Activated CD4-positive, alpha-beta memory T cell treated with anti-CD3 and anti-CD28 coated beads, Interleukin-2, amount 10 ng/mL, durations not matched to agents 7 days and 5 days (primary cell): ENCODE results near the gene MILR1. TPM values are rescaled to one million over a fixed set of nuclear protein-coding genes. Genes with fewer than 3 reads are reported as not detected.

Source experiments
- CTCF ChIA-PET: fragments of 350-600 bp; sonication (Branson Sonifier 250); formaldehyde crosslinking; loops from one replicate; lab custom pipeline; 2021; ENCODE audit warnings: antibody characterized with exemption, inconsistent platforms; lab: Charles Lee
- POLR2A ChIA-PET: fragments of 350-600 bp; sonication (Branson Sonifier 250); formaldehyde crosslinking; loops from one replicate; lab custom pipeline; 2021; ENCODE audit warnings: antibody characterized with exemption; lab: Charles Lee
- DNase-seq: peaks from one replicate; pipeline ENCODE4 v3.0.0-alpha.2; 2020
- H3K27ac Mint-ChIP-seq: one replicate; pipeline ENCODE4 v1.8.0; 2021; ENCODE audit warnings: mild to moderate bottlenecking, mixed read lengths
- H3K27me3 Mint-ChIP-seq: one replicate; pipeline ENCODE4 v1.8.0; 2021; ENCODE audit warnings: mixed read lengths
- H3K36me3 Mint-ChIP-seq: one replicate; pipeline ENCODE4 v1.8.0; 2021; ENCODE audit warnings: low read depth, mixed read lengths
- H3K4me1 Mint-ChIP-seq: one replicate; pipeline ENCODE4 v1.8.0; 2021; ENCODE audit warnings: mixed read lengths
- H3K4me3 Mint-ChIP-seq: one replicate; pipeline ENCODE4 v1.8.0; 2021; ENCODE audit warnings: mild to moderate bottlenecking, mixed read lengths
- H3K9me3 Mint-ChIP-seq: one replicate; pipeline ENCODE4 v1.8.0; 2021; ENCODE audit warnings: mixed read lengths
- total RNA-seq, 2 experiments: library from RNA; stranded (reverse); gene quantifications; one replicate each; pipeline ENCODE4 v1.2.3, GENCODE V29; 2021

MILR1 gene
- total RNA-seq, 2 experiments from 2014 or later, result 0.35 to 0.80 TPM

DNA sequence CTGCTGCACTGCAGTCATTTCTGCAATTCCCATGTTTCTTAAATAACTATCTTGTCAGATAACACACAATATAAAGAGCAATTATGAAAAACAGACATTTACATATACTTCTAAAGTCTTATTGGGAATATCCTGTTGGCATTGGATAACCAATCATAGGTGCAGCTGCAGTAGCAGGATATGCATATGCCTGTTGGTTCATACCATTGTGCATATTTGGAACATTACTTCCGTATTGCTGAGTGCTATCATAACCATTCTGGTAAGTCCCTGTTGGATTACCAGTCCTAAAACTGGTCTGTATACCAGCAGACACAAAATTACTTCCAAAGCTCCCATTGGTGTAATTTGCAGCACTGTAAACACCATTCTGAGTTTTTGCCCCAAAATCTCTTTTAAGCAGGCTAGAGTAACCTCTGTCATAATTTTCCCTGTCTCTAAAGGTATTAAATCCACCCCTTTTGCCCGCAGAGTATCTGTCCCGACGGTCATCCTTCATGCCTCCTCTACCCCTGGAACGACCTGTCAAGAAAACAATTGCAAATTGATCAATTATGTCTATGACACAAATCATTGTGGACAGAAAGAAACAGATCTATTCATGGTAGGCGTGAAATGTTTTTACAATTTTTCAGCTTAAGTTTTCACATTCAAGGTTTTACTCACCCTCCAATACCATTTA is 51.0 kb downstream of the MILR1 start:
- Mint-ChIP-seq H3K27ac (peak overlapping the region; percentile 18), H3K9me3 (no peaks in the 10 kb centered on the region), H3K4me3 (no peak overlapping the region), H3K36me3 (peaks cover 79% of the 10 kb centered on the region), H3K27me3 (no peaks in the 10 kb centered on the region), H3K4me1 (peaks cover 88% of the 10 kb centered on the region)
- ChIA-PET CTCF (interaction anchor here (0.6 to 3.4 kb wide), 4 partner anchors 9 to 457 kb away, joined by 4 to 14 read pairs (median 6); no protein-coding TSS in a partner anchor), POLR2A (interaction anchor here (0.8 to 10.2 kb wide), 9 partner anchors 5 to 486 kb away, joined by 3 to 387 read pairs (median 3); partner anchors contain the start of genes CEP95 and DDX5)
- no peak for DNase-seq

DNA sequence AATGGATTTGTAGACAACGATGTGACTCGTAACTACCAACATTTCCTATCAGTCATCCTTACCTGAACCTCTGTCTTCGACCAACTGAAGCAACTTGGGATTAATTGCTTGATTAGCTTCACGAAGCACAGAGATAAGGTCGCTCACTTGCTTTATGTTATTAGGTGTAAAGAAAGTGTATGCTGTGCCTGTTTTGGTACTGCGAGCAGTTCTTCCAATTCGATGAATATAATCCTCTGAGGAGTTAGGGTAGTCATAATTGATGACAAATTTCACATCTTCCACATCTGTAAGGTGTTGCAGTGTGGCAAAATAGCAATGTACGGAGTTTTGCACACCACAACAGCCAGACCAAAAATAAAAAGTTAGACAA is 51.6 kb downstream of the MILR1 start:
- peaks cover 85% of the 10 kb centered on the region for H3K4me1 Mint-ChIP-seq
- no peak overlapping the region for H3K27ac Mint-ChIP-seq
- no peak for DNase-seq
- ChIA-PET POLR2A (interaction anchor here (0.8 to 1.6 kb wide), 5 partner anchors 22 to 355 kb away, joined by 3 to 5 read pairs (median 3); no protein-coding TSS in a partner anchor), CTCF (interaction anchor here (2.1 to 3.4 kb wide), 2 partner anchors 10 to 149 kb away, joined by 6 to 14 read pairs; no protein-coding TSS in a partner anchor)
- no peaks in the 10 kb centered on the region for H3K27me3 Mint-ChIP-seq
- H3K36me3 Mint-ChIP-seq, result peaks cover 83% of the 10 kb centered on the region
- no peak overlapping the region for H3K4me3 Mint-ChIP-seq
- no peaks in the 10 kb centered on the region for H3K9me3 Mint-ChIP-seq

DNA sequence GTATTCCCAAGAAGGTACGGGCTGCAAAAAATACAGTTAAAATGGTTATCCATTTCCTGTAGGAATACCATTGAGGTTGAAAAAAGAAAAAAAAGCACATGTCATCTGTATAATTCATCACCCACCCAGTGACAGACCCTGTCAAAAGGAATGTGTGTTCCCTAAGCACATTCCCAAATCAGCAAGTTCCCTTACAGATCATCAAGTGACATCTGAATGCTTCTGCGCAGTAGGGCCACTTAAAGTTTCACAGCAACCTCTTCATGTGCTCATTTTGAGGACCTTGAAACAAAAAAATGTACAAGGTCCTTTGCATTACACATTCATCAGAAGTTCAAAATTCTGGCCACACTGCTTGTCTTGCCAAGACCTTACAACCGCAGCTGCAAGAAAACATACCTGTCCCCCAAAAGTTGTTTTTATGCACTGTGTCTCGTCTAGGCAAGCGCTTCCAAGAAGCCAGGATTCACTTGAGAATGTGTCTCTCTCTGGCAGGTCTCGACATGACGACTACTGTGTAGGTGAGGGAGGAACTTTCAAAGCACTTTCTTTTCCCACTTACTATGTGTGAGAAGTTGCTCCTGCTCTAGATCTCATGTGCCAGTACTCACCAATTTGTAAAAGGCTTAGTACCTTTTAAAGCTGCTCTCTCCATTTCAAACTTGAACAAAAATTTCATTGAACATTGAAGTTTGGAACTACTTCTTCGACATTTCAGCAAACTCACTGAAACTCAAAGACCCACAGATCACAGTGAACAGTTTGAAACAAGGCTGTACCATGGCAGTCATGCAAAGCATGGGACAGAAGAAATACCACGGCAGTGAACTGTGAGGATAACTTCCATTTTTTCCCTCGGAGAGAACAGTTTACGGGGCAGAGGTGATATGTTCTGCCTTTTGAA is 52.2 kb downstream of the MILR1 start:
- ChIA-PET POLR2A (interaction anchor here (1.5 to 6.9 kb wide), 5 partner anchors 7 to 355 kb away, joined by 3 to 387 read pairs (median 5); partner anchors contain the start of genes POLG2 and SMURF2), CTCF (interaction anchor here (1.8 to 3.4 kb wide), 3 partner anchors 10 to 148 kb away, joined by 6 to 14 read pairs (median 6); no protein-coding TSS in a partner anchor)
- H3K27ac Mint-ChIP-seq, result no peak overlapping the region
- DNase-seq, result no peak
- H3K9me3 Mint-ChIP-seq, result no peaks in the 10 kb centered on the region
- no peaks in the 10 kb centered on the region for H3K27me3 Mint-ChIP-seq
- no peak overlapping the region for H3K4me3 Mint-ChIP-seq
- peaks cover 89% of the 10 kb centered on the region for H3K36me3 Mint-ChIP-seq
- peaks cover 79% of the 10 kb centered on the region for H3K4me1 Mint-ChIP-seq

DNA sequence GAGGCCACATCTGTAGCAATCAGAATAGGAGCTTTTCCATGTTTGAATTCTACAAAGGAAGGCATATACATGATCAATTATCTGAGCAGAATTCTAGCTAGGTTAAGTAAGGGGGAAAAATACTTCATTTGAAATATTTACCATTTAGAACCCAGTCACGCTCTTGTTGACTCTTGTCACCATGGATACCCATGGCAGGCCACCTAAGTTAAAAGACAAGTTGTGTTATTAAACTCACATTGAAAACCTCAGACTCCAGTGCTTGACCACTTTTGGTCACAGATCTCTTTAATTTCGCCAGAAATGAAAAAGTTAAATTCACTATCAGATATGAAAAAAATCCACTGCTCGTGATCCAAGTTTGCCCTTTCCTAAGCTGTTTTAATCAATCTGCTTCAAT is 53.1 kb downstream of the MILR1 start:
- H3K36me3 Mint-ChIP-seq, result peaks cover 93% of the 10 kb centered on the region
- no peak overlapping the region for H3K27ac Mint-ChIP-seq
- no peaks in the 10 kb centered on the region for H3K9me3 Mint-ChIP-seq
- no peaks in the 10 kb centered on the region for H3K27me3 Mint-ChIP-seq
- CTCF ChIA-PET, result interaction anchor here (1.1 to 2.2 kb wide), 3 partner anchors 11 to 147 kb away, joined by 5 to 8 read pairs (median 6); no protein-coding TSS in a partner anchor
- no peak overlapping the region for H3K4me3 Mint-ChIP-seq
- POLR2A ChIA-PET, result interaction anchor here (0.7 to 6.9 kb wide), 4 partner anchors 8 to 159 kb away, joined by 3 to 387 read pairs (median 7); partner anchors contain the start of genes POLG2 and SMURF2
- peaks cover 75% of the 10 kb centered on the region for H3K4me1 Mint-ChIP-seq
- DNase-seq, result no peak

DNA sequence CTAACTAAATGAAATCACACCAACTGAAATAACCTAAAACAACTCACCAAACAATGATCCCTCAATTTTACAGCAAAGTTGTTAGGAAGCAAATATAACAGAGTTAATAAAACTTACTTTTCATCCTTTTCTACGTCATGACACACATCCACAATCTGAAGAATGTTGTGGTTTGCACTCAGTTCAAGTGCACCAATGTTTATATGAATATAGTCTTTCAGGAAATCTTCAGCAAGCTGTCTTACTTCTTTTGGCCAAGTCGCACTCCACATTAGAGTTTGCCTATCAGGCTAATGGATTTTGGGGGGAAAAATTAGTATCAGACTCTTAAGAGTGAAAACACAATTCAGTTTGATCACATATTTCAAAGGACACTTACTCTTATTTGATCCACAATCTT is 53.9 kb downstream of the MILR1 start:
- Mint-ChIP-seq H3K4me3 (no peak overlapping the region), H3K27me3 (no peaks in the 10 kb centered on the region), H3K9me3 (no peaks in the 10 kb centered on the region), H3K4me1 (peaks cover 71% of the 10 kb centered on the region), H3K27ac (no peak overlapping the region), H3K36me3 (peaks cover 91% of the 10 kb centered on the region)
- no peak for DNase-seq
- ChIA-PET POLR2A (interaction anchor here (1.5 to 6.9 kb wide), 5 partner anchors 8 to 159 kb away, joined by 3 to 387 read pairs (median 9); partner anchors contain the start of genes POLG2 and SMURF2), CTCF (interaction anchor here (1.1 to 5.4 kb wide), 4 partner anchors 11 to 147 kb away, joined by 5 to 52 read pairs (median 7); no protein-coding TSS in a partner anchor)

DNA sequence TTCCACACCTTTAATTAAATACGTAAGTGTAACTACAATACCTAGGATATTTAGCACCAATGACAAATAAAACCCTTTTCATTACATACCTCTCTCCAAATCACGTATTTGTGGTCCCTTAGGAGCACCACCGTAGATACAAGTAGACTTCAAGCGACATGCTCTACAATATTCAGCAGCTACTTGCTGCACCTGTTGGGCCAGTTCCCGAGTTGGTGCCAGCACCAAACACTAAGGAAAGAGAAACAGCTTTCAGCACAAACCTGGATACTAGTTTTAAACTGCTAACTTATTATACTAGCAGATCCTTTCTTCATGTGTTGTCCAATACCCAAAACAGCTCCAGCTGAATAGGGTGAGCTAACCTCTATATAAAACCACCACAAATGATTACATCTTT is 54.4 kb downstream of the MILR1 start:
- ChIA-PET POLR2A (interaction anchor here (0.8 to 6.9 kb wide), 6 partner anchors 9 to 200 kb away, joined by 3 to 387 read pairs (median 6); partner anchors contain the start of gene POLG2), CTCF (interaction anchor here (2.2 to 5.4 kb wide), 2 partner anchors 11 to 84 kb away, joined by 8 to 52 read pairs; no protein-coding TSS in a partner anchor)
- DNase-seq, result no peak
- Mint-ChIP-seq H3K27ac (no peak overlapping the region), H3K36me3 (peaks cover 89% of the 10 kb centered on the region), H3K27me3 (no peaks in the 10 kb centered on the region), H3K4me1 (peaks cover 70% of the 10 kb centered on the region), H3K4me3 (no peak overlapping the region), H3K9me3 (no peaks in the 10 kb centered on the region)

DNA sequence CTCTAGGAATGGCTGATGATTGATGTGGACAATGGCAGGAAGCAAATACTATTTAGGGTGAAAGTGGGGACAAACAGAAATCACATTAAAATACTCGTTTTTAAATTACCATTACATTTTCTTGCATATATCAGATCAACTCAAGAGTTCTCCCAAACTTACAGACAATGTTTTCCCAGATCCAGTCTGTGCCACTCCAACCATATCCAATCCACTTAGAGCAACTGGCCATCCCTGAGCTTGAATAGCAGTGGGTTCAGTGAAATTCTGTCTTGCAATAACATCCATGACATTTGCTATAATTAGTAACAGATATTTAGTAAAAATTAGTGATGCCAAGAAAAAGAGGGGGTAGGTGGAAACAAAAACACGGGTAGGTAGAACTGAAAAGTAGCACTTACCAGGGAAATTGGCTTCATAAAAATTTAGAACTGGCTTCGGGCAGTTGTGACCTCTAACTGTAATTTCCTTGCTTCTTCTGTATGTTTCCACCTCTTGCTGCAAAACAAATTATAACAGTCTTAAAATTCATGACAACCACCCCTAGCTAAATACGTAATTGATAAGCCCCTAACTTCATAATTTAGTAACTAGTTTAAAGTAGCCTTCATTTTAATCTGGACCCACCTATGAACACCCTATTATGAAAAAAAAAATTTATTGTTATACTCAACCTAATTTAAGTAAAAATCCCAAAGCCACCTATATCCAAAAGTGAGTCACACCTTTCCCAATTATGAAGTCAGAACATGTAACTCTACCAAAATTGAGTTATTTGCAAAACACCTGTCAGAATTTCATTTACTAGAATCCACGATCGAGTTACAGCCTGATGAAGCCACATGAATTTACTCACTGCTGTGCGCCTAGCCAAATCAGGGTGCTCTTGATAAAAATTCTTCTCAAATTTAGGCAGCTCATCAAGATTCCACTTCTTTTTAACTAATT is 55.2 kb downstream of the MILR1 start:
- no peak for DNase-seq
- POLR2A ChIA-PET, result interaction anchor here (0.8 to 6.9 kb wide), 16 partner anchors 10 to 454 kb away, joined by 3 to 387 read pairs (median 6); partner anchors contain the start of genes POLG2 and SMURF2
- no peaks in the 10 kb centered on the region for H3K9me3 Mint-ChIP-seq
- peak overlapping the region; percentile 100 for H3K27ac Mint-ChIP-seq
- CTCF ChIA-PET, result interaction anchor here (1.4 to 5.4 kb wide), 3 partner anchors 12 to 85 kb away, joined by 4 to 52 read pairs (median 8); no protein-coding TSS in a partner anchor
- peak overlapping the region; percentile 99 for H3K4me3 Mint-ChIP-seq
- H3K36me3 Mint-ChIP-seq, result peaks cover 88% of the 10 kb centered on the region
- no peaks in the 10 kb centered on the region for H3K27me3 Mint-ChIP-seq
- H3K4me1 Mint-ChIP-seq, result peaks cover 69% of the 10 kb centered on the region

DNA sequence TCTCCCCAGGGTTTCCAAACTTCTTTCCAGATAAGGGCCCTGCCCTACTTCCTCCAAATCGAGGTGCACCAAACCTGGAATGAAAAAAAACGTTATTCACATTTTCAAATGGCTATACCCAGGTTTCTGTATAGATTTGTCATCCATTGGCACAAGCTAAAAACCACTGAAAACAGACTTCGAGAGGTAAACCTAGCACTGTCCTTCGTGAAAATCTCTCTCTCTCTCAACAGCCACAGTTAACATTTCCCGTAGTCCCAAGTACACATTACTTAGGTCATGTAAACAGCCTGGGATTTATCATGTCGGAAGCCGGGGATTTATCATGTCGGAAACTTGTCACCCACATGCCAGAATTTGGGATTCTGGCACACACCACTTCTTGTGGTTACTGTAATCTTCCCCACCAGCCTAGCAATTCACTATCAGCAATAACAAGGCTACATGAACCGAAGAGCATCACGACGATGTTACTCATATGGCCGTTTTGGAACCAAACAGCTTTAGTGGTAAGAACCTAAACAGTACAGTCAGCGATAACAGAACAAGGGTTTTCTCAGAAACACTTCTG is 55.9 kb downstream of the MILR1 start:
- Mint-ChIP-seq H3K4me3 (peak overlapping the region; percentile 99), H3K9me3 (no peaks in the 10 kb centered on the region), H3K27ac (peak overlapping the region; percentile 100), H3K4me1 (peaks cover 69% of the 10 kb centered on the region), H3K27me3 (no peaks in the 10 kb centered on the region), H3K36me3 (peaks cover 84% of the 10 kb centered on the region)
- no peak for DNase-seq
- ChIA-PET POLR2A (interaction anchor here (0.6 to 6.9 kb wide), 47 partner anchors 9 to 804 kb away, joined by 3 to 387 read pairs (median 6); partner anchors contain the start of genes ERN1, POLG2, SMARCD2 and SMURF2), CTCF (interaction anchor here (1.0 to 5.4 kb wide), 7 partner anchors 7 to 198 kb away, joined by 3 to 52 read pairs (median 5); partner anchors contain the start of gene POLG2)

DNA sequence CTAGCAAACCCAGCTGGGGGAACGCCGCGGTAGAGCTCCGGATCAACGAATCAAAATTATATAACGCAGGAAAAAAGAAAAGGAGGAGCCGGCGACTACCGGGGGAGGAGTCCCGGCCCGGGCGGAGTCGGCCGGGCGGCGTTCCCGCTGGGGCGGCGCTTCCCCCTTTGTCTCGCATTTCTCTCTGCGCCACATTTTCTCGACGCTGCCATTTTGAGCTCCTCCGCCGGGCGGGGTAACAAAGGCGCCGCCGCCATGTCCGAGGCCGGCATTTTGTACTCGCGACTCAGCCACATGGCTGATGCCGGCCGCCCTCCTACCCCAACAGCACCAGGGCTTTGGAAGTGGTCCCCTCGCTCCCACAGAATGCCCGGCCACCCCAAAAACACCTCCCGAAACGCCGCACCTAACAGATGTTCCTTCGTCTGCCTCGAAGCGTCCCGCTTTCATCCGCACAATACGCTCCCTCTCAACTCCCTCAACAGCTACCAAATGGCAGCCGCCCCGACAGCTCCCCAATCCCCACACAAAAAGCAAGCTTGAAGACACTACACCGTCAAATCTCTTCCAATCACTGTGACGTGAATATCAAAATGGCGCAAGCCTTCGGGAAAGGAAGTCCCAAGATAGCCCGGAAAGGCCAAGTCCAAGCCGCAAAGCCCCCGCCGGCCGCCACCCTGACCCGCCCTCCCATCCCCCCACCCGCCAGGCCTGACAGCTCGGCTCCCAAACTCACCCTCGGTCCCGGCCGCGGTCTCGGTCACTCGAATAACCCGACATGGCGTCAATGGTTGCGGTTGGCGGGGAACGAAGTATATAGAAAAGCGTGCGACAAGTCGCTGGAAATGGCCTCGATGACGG is 56.7 kb downstream of the MILR1 start:
- Mint-ChIP-seq H3K27ac (peak overlapping the region; percentile 100), H3K9me3 (no peaks in the 10 kb centered on the region), H3K4me1 (peaks cover 66% of the 10 kb centered on the region), H3K4me3 (peak overlapping the region; percentile 99), H3K36me3 (peaks cover 83% of the 10 kb centered on the region), H3K27me3 (no peaks in the 10 kb centered on the region)
- CTCF ChIA-PET, result interaction anchor here (1.0 to 5.4 kb wide), 7 partner anchors 8 to 199 kb away, joined by 3 to 52 read pairs (median 5); partner anchors contain the start of gene POLG2
- peak; percentile 91 for DNase-seq
- POLR2A ChIA-PET, result interaction anchor here (0.6 to 6.9 kb wide), 56 partner anchors 8 to 807 kb away, joined by 3 to 387 read pairs (median 6); partner anchors contain the start of genes CCDC47, DDX42, ERN1 and POLG2

DNA sequence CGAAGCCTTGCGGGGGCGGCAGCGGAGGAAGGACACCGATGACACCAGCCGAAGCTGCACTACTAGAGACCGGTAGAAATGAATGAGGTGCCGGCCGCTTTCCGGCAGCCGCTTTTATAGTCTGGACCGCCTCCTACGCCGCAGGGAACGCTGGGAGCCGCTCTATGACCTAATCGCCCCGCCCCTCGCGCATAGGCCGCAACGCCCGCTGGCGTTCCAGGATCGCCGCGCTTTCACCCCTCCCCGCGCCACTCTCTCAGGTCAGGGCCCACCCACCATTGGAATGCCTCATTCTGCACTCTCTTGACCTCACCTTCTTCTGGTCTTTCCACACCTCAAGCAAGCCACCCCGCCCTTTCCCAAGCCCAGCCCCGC is 57.3 kb downstream of the MILR1 start, which contains the start of gene DDX5:
Gene DDX5 (minus strand): TSS at position 89 of the 375 bp plus-strand sequence. CDS start 170 bp downstream, outside the sequence.
- H3K36me3 Mint-ChIP-seq, result peaks cover 82% of the 10 kb centered on the region
- H3K4me1 Mint-ChIP-seq, result peaks cover 60% of the 10 kb centered on the region
- peak within 1 kb of the TSS; percentile 100 for H3K27ac Mint-ChIP-seq
- ChIA-PET CTCF (interaction anchor here (0.7 to 5.4 kb wide), 8 partner anchors 9 to 143 kb away, joined by 3 to 52 read pairs (median 6); partner anchors contain the start of gene POLG2), POLR2A (interaction anchor here (0.6 to 6.9 kb wide), 44 partner anchors 11 to 807 kb away, joined by 3 to 387 read pairs (median 4); partner anchors contain the start of genes CCDC47, DDX42, ERN1 and POLG2)
- H3K9me3 Mint-ChIP-seq, result no peaks in the 10 kb centered on the region
- H3K4me3 Mint-ChIP-seq, result peak within 1 kb of the TSS; percentile 99
- peak; percentile 98 for DNase-seq
- no peaks in the 10 kb centered on the region for H3K27me3 Mint-ChIP-seq
